ENCODE data around the gene ARFGEF3. TPM values are rescaled to one million over a fixed set of nuclear protein-coding genes. Genes with fewer than 3 reads are reported as not detected.
"Not testable (repeated sequence)": the region's sequence is repeated elsewhere in the genome, so short reads cannot be mapped to it uniquely, and the experiment has no call there.

ARFGEF3 gene, protein sequence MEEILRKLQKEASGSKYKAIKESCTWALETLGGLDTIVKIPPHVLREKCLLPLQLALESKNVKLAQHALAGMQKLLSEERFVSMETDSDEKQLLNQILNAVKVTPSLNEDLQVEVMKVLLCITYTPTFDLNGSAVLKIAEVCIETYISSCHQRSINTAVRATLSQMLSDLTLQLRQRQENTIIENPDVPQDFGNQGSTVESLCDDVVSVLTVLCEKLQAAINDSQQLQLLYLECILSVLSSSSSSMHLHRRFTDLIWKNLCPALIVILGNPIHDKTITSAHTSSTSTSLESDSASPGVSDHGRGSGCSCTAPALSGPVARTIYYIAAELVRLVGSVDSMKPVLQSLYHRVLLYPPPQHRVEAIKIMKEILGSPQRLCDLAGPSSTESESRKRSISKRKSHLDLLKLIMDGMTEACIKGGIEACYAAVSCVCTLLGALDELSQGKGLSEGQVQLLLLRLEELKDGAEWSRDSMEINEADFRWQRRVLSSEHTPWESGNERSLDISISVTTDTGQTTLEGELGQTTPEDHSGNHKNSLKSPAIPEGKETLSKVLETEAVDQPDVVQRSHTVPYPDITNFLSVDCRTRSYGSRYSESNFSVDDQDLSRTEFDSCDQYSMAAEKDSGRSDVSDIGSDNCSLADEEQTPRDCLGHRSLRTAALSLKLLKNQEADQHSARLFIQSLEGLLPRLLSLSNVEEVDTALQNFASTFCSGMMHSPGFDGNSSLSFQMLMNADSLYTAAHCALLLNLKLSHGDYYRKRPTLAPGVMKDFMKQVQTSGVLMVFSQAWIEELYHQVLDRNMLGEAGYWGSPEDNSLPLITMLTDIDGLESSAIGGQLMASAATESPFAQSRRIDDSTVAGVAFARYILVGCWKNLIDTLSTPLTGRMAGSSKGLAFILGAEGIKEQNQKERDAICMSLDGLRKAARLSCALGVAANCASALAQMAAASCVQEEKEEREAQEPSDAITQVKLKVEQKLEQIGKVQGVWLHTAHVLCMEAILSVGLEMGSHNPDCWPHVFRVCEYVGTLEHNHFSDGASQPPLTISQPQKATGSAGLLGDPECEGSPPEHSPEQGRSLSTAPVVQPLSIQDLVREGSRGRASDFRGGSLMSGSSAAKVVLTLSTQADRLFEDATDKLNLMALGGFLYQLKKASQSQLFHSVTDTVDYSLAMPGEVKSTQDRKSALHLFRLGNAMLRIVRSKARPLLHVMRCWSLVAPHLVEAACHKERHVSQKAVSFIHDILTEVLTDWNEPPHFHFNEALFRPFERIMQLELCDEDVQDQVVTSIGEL (N-terminal part only)
- 0.62 and 0.78 TPM in 2 replicates for total RNA-seq (2014; rRNA removed; shearing (Covaris generic))
- polyA plus RNA-seq (2014; cell fraction: nucleus; rRNA removed) = 0.01 and 0.04 TPM in 2 replicates

DNA sequence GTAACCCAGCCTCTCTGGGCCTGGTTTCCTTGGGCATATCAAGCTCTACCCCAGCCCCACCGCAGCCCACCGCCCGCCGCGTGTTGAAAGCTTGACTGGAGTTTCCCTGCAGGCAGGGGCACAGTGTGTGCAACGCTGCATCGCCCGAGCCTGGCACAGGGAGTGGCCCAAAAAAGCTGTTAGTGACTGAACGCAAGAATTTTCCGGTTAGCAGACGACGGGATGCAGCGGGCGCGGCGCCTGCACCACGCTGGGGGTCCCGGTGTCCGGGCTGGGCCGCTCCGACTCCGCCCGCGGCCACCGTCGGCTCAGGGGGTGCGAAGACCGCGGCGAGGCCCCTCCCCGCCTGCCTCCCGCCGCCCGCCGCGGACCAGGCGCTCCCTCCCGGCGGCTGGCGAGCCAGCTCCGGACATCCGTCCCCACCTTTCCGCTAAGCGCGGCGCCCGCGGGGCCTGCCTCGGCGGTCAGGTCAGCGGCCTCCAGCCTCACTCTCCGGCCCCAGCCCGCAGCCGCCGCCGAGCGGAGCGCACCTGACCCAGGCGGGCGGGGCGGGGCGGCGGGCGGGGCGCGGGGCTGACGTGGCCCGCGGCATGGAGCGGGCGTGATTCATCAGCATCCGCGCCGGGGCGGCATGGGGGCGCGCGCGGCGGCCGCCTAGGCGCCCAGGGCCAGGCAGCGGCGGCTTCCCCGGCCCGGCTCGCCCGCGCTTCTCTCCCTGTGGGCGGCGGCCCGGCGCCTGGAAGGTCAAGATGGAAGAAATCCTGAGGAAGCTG, at the start of gene ARFGEF3:
Gene ARFGEF3 (plus strand): TSS at position 602 of the 773 bp plus-strand sequence. CDS start 148 bp downstream, at position 750.
- peak; percentile 22 for DNase-seq (ENCODE audit: extremely low read depth, low read depth)

DNA sequence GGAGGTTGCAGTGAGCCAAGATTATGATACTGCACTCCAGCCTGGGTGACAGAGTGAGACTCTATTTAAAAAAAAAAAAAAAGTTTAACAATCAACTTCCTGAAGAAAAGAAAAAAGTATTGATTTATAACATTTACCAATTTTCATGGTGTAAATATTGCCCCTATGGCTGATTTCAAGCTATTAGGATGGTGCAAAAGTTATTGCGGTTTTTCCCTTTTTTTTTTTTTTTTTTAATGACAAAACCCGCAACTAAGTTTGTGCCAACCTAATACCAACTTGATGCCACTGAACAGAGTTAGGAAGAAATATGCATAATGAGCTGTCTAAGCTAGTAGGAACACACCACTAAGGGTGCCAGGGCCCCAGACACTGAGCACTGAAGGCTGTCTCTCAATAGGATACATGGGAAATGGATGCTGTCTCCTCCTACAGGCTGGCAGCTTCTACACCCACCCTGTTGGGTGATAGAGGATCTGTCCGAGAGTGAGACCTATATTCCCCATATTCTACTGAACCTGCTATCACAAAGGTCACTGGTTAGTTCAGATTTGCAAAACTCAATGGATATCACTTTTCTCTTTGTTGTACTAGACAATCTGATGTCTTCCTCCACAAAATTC, 48.0 kb upstream of the ARFGEF3 start:
- no peak for DNase-seq (ENCODE audit: extremely low read depth, low read depth)

DNA sequence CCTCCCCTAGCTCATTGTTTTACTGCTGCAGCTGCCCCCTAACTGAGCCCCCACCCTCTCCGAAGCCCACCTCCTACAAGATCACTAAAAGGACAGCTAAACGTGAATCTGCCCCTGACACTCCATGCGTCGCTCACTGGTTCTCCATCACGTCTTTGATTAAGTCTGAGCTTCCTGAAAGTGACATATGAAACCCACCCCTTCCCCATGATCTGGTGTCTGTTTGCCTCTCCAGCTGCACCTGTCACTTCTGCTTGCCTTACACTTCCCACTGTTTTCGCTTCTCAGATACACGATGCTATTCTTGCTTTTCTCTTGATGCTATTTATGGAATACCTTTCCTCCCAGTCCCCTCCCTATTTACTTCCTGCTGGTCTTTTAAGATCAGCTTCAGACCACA, 46.5 kb upstream of the ARFGEF3 start:
- no peak for DNase-seq (ENCODE audit: extremely low read depth, low read depth)

DNA sequence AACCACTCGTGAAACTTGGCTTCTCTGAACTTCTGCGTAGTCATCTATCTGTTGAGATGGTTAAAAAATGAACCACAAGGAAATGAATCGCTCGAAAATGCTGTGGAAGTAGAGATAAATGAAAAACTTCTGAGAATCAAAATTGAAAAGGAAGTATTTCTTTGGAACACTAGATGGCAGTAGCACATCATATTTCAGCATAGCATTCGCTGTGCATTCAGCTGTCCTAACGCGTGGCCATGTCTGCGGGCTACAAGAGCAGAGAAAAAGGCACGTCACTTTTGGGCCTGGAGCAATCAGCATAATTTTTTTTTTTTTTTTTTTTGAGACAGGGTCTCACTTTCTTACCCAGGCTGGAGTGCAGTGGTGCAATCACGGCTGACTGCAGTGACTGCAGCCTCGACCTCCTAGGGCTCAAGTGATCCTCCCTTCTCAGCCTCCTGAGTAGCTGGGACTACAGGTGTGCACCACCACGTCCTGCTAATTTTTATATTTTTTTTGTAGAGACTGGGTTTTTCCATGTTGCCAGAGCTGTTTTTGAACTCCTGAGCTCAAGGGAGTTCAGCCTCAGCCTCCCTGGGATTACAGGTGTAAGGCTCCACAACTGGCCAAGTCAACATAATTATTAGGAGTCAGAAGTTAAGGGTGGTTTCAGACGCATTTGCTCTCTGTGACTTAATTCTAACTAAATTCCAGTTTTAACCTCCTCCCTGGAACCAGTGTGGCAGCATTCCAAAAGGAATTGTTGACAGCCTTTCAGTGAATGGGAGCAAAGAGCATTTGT, 45.7 kb upstream of the ARFGEF3 start:
- DNase-seq (ENCODE audit: extremely low read depth, low read depth) = peak; percentile 44

DNA sequence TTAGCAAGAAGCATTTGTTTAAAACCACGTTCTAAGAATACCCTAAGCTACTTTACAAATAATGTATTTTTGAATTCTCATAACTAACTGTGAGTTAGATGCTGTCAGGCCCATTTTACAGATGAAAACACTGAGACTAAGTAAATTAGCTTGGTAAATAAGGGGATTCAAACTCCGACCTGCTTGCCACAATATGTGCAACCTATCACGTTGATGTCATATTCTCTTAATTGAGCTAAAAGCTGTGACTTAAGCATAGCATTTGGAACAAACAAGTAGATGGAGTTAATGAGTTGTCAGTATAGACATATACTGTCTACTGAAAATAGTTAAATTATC, 45.1 kb upstream of the ARFGEF3 start:
- DNase-seq (ENCODE audit: extremely low read depth, low read depth) = no peak

DNA sequence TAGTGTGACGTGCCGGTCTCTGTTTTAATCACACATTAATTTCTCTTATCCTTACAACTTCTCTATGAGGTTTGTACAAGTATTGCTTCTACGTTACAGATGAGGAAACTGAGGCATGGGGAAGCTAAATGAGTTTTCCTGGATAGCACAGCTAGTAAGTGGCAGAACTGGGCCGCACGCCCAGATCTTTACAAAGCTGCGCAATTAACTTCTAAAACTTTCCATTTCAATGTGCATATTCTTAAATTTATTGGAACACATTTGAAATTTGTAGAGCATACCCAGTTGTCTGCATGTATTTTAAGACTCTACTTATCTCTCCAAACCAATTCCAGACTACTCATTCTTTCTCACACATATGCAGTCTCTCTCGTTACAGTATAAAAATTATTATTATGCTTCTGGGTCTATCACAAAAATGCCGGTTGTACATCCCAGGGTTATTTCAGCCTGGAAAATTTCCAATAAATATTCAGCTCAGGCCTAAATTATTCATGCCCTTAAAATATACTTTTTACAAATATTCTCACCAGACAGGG, 44.3 kb upstream of the ARFGEF3 start:
- no peak for DNase-seq (ENCODE audit: extremely low read depth, low read depth)

DNA sequence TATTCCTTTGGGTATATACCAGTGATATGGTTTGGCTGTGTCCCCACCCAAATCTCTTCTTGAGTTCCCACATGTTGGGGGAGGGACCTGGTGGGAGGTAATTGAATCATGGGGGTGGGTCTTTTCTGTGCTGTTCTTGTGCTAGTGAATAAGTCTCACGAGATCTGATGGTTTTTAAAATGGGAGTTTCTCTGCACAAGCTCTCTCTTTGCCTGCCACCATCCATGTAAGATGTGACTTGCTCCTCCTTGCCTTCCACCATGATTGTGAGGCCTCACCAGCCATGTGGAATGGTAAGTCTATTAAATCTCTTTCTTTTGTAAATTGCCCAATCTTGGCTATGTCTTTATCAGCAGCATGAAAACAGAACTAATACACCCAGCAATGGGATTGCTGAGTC, 42.5 kb upstream of the ARFGEF3 start:
- not testable (repeated sequence) for DNase-seq (ENCODE audit: extremely low read depth, low read depth)

DNA sequence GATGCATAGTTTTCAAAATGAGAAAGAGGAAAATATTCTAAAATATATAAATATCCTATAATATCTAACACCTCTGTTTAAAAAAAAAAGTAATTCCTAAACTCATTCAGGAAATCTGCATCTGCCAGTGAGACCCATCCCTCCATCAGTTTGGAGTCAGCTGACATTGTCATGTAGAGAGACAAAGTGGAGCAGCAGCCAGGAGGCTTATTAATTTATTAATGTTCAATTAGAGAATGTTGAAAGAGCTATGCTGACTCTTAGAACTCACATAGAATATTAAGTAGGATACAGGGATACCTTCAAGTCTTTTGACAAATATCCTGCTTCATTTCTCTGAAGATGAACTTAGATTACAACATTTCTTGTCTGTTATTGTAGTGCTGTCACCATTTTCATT, 41.8 kb upstream of the ARFGEF3 start:
- no peak for DNase-seq (ENCODE audit: extremely low read depth, low read depth)

DNA sequence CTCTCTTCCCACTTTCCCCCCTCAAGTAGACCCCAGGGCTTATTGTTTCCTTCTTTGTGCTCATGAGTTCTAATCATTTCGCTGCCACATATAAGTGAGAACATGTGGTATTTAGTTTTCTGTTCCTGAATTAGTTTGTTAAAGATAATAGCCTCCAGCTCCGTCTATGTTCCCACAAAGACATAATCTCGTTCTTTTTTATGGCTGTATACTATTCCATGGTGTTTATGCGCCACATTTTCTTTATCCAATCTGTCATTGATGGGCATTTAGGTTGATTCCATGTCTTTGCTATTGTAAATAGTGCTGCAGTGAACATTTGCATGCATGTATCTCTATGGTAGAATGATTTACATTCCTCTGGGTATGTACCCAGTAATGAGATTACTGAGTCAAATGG, 37.6 kb upstream of the ARFGEF3 start:
- DNase-seq (ENCODE audit: extremely low read depth, low read depth) = no peak

DNA sequence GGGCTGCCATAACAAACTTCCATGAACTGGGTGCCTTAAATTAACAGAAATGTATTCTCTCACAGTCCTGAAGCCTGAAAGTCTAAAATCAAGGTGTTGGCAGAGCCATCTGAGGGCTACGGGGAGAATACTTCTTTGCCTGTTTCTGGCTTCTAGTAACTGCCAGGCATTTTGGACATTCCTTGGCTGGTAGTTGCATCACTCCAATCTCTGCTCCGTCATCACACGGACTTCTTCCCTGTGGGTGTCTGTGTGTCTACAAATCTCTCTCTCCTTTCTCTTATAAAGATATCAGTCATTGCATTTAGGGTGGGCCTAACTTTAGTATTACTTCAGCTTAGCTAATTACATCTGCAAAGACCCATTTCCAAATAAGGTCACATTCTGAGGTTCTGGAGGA, 33.6 kb upstream of the ARFGEF3 start:
- DNase-seq (ENCODE audit: extremely low read depth, low read depth) = no peak

DNA sequence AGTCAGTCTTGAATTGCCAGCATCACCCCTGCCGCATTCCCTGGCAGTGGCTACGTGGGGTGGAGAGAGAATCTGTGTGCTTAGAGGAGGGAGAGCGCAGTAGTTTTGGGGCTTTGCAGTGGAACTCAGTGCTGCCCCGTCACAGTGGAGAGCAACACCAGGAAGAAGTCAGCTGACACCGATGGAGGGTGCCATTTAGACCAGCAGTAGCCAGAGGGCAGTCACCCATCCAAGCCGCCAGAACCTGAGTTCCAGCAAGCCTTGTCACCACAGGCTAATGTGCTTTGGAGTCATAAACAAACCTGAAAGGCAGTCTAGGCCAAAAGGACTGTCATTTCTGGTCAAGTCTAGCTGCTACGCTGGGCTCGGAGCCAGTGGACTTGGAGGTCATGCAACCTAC, 32.5 kb upstream of the ARFGEF3 start:
- DNase-seq (ENCODE audit: extremely low read depth, low read depth) = no peak

DNA sequence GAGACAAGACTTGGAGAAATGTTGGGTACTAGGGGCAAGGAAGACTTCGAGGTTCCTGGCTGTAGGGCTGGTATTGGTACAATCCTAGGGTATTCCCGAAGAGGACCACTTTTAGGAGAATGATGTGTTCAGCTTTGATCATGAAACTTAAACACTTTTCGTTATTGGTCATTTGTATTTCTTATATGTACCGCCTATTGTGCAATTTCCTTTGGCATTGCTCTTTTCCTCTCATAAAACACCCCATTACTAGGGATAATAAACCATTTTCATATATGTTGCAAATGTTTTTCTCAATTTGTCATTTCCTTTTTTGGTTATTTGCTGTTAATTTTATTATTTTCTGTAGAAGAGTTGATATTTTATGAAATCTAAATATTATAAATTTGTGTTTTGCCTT, 18.9 kb upstream of the ARFGEF3 start:
- DNase-seq (ENCODE audit: extremely low read depth, low read depth) = no peak

DNA sequence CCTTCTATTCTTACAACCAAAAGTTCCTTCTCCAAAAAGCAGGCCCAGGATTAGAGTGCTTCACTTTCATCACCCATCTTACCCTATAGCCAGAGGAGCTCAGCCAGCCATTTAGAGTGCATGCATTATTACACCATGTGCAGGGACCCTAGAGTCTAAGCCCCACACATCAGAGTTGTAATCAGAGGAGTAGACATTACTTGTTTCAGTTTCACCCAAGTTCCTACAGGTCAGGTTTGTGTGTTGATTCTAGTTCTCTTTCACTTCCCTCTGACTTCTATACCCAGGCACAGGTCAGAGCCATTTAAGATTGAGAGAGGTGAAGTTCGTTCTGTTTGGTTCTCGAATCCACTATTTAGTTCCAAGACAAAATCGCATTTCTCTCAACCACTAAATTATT, 16.3 kb upstream of the ARFGEF3 start:
- no peak for DNase-seq (ENCODE audit: extremely low read depth, low read depth)

DNA sequence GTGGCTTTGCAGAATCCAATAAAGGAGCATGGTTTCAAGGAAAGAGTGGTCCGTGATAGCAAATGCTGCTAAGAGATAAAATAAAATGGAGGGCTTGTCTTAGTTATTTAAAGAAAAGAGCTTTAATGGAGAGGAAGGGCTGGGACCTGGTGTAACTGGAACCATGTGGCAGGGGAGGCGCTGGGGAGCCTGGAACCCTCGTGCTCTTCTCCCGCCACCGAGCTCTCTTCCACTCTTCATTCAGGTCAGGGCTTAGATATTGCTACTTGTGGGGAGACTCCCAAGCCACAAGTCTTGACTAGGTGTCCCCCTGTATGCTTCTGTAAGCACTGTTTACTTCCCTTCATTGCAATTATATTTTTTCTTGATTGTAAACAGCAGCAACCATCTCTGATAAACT, 15.2 kb upstream of the ARFGEF3 start:
- no peak for DNase-seq (ENCODE audit: extremely low read depth, low read depth)

DNA sequence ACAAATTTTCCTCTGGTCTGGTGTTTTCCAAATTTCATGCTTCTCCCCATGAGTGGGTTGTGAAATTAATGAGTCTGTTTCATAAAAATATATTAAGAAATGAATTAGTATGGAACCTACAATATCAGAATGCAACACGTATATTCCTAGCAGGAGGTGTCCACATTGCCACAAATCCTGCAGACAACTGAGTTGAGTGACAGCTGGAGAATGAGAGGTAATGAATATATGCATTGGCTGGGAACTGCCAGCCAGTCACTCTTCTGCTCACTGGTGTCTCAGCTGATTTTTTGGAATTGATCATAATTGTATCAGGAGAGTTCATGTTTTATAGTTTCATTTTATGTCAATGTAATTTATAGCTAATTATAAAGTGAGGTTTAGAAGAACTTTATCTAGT, 6.3 kb upstream of the ARFGEF3 start:
- DNase-seq (ENCODE audit: extremely low read depth, low read depth) = no peak

DNA sequence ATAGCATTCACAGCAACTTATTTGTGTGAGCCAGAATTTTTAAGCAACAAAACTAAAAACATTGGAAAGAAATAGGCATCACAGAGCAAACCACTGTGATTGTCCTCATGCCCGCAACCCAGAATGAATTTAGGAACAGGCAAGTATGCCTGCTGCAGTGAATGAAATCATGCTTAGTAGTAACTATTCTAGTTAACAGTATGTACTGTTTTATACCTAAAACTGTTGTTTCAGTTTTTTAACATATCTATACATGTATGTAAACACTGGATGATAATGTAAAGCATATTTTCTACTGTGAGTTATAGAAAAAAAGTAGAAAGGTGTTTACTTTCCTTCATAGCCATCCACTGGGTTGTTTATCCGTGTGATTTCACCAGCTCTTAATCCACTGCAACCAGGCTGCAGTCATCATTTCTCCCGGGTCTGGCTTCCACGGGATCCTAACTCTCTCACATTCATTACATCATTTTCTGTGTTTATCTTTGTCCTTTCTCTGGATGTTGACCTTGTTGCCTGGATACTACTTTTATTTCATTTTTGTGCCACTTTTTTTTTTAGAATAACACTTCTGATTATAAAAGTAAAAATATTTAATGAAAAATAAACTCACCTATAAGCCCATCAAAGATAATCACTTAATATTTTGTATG, 3.6 kb upstream of the ARFGEF3 start:
- DNase-seq (ENCODE audit: extremely low read depth, low read depth) = no peak

DNA sequence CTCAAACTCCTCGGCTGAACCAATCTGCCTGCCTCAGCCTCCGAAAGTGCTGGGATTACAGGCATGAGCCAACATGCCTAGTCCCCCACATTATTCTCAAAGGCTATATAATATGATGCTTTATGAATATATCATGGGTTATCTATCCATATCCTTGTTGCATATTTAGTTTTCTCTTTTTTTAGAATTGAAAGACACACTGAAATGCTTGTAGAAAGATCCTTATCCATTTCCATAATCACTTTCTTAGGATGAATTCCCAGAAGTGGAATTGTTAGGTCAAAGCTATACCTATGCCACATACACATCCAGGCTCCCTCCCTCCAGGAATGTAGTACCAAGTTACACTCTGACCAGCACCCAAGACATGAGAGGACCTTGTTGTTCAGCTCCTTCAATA, 2.5 kb upstream of the ARFGEF3 start:
- DNase-seq (ENCODE audit: extremely low read depth, low read depth) = no peak

Data from NCI-H460 (cell line).